Caco-2 (cell line): Measurements from ENCODE around the gene YY1AP1. TPM values are rescaled to one million over a fixed set of nuclear protein-coding genes. Genes with fewer than 3 reads are reported as not detected.
A peak's percentile ranks its signal among the peaks of the same experiment; 100 is the strongest.
"Not testable (repeated sequence)": the region's sequence is repeated elsewhere in the genome, so short reads cannot be mapped to it uniquely, and the experiment has no call there.

Source experiments
- BruUV-seq: library from RNA; stranded (reverse); fragments of 400-500 nt; replicated peaks from 2 replicates; lab custom pipeline; 2021; lab: Mats Ljungman, UMichigan
- CTCF ChIA-PET: fragments of 300-600 bp; sonication (Branson Sonifier 250); formaldehyde crosslinking; loops from one replicate; lab custom pipeline; 2022; ENCODE audit warnings: antibody characterized with exemption; lab: Charles Lee
- POLR2A ChIA-PET: fragments of 300-600 bp; sonication (Branson Sonifier 250); formaldehyde crosslinking; loops from one replicate; lab custom pipeline; 2022; ENCODE audit warnings: antibody characterized with exemption; lab: Charles Lee
- DNase-seq, 2 experiments: peaks; one replicate each; pipeline versions ENCODE4 v3.0.0 to v3.0.0-alpha.2; 2020 to 2022
- H3K27me3 ChIP-seq: replicated peaks from 2 replicates; pipeline ENCODE4 v1.6.0; 2011; ENCODE audit warnings: low read length; ENCODE audit not compliant: control insufficient read depth, insufficient read depth
- H3K36me3 ChIP-seq: 2 replicates; pipeline ENCODE4 v1.5.1; 2011; ENCODE audit warnings: low read length; ENCODE audit not compliant: control insufficient read depth, insufficient read depth
- H3K4me1 ChIP-seq: fragments of 250-450 bp; sonication (Bioruptor Pico); 2 replicates; pipeline ENCODE4 v1.5.1; 2020; ENCODE audit warnings: mild to moderate bottlenecking
- H3K4me3 ChIP-seq: 2 replicates; pipeline ENCODE4 v1.5.1; 2011; ENCODE audit warnings: low read depth, mild to moderate bottlenecking, control low read depth, low read length
- H3K9me3 ChIP-seq: fragments of 250-450 bp; sonication (Bioruptor Pico); 2 replicates; pipeline ENCODE4 v1.5.1; 2020; ENCODE audit warnings: mild to moderate bottlenecking, moderate library complexity
- H3K27ac Mint-ChIP-seq: one replicate; pipeline ENCODE4 v1.8.0; 2022; ENCODE audit warnings: mixed read lengths; ENCODE audit not compliant: unreplicated experiment
- H3K27me3 Mint-ChIP-seq: one replicate; pipeline ENCODE4 v1.8.0; 2022; ENCODE audit warnings: mixed read lengths; ENCODE audit not compliant: insufficient read depth, unreplicated experiment
- H3K36me3 Mint-ChIP-seq: one replicate; pipeline ENCODE4 v1.8.0; 2022; ENCODE audit warnings: mild to moderate bottlenecking, mixed read lengths; ENCODE audit not compliant: insufficient read depth, unreplicated experiment
- H3K4me1 Mint-ChIP-seq: one replicate; pipeline ENCODE4 v1.8.0; 2022; ENCODE audit warnings: low read depth, mixed read lengths; ENCODE audit not compliant: unreplicated experiment
- H3K4me3 Mint-ChIP-seq: one replicate; pipeline ENCODE4 v1.8.0; 2022; ENCODE audit warnings: mild to moderate bottlenecking, moderate library complexity, mixed read lengths; ENCODE audit not compliant: unreplicated experiment
- H3K9me3 Mint-ChIP-seq: one replicate; pipeline ENCODE4 v1.8.0; 2022; ENCODE audit warnings: mixed read lengths; ENCODE audit not compliant: unreplicated experiment
- intact Hi-C: fragments of 100-400 bp; cut with micrococcal nuclease; formaldehyde crosslinking; loops from one replicate; pipeline ENCODE4 v1.10.0; 2022; ENCODE audit not compliant: unreplicated experiment
- total RNA-seq: library from RNA; stranded (reverse); gene quantifications from 2 replicates; pipeline ENCODE4 v1.2.3, GENCODE V29; 2022
- TF ChIP-seq, protein P1 (sequence below), 2 experiments: fragments of 200-600 bp in 1 of 2; IDR thresholded peaks; 1 replicate in 1 of 2; 2 replicates in 1 of 2; pipeline versions ENCODE4 v1.5.1 to v1.8.0; 2011 to 2022; ENCODE audit warnings: antibody characterized with exemption in 1 of 2, control low read depth in 1 of 2, inconsistent platforms in 1 of 2, low read depth in 1 of 2, low read length in 1 of 2, mild to moderate bottlenecking in 1 of 2, moderate library complexity in 1 of 2; ENCODE audit not compliant: insufficient read depth in 1 of 2, severe bottlenecking in 1 of 2, unreplicated experiment in 1 of 2

YY1AP1 gene
- total RNA-seq, 1 experiment from 2014 or later, result 63.0 TPM

DNA sequence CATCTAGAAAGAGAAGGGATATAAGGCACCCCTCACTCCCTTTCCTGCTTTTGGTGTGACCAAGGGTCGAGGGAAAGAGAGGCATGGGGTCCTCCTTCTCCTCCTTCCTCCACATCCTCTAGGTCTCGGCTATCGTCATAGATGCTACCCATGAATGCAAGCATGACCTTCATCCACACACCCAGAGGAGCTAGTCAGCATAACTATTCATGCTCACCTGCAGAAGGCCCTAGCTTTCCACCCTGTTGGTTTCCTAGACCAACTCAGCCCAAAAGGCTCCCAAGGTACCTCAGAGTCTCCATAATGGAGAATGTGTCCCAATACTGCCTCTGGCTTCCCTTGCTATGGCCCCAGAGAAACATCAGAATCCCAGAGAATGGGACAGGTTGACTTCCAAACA is 45.3 kb downstream of the YY1AP1 start:
- BruUV-seq, result no TSS peak
- H3K27me3 Mint-ChIP-seq, result no peaks in the 10 kb centered on the region
- Histone ChIP-seq H3K4me3 (no peak overlapping the region), H3K4me1 (peaks cover 6% of the 10 kb centered on the region), H3K36me3 (no peaks in the 10 kb centered on the region), H3K9me3 (peaks cover 48% of the 10 kb centered on the region), H3K27me3 (no peaks in the 10 kb centered on the region)
- ChIA-PET CTCF (no interaction called here), POLR2A (no interaction called here)
- H3K4me1 Mint-ChIP-seq, result peaks cover 2% of the 10 kb centered on the region
- DNase-seq, result no peak
- H3K4me3 Mint-ChIP-seq, result no peak overlapping the region
- no peak overlapping the region for H3K27ac Mint-ChIP-seq
- no peaks in the 10 kb centered on the region for H3K9me3 Mint-ChIP-seq
- peaks cover 10% of the 10 kb centered on the region for H3K36me3 Mint-ChIP-seq
- intact Hi-C loops, result no loop called here
- TF ChIP-seq, protein P1, sequence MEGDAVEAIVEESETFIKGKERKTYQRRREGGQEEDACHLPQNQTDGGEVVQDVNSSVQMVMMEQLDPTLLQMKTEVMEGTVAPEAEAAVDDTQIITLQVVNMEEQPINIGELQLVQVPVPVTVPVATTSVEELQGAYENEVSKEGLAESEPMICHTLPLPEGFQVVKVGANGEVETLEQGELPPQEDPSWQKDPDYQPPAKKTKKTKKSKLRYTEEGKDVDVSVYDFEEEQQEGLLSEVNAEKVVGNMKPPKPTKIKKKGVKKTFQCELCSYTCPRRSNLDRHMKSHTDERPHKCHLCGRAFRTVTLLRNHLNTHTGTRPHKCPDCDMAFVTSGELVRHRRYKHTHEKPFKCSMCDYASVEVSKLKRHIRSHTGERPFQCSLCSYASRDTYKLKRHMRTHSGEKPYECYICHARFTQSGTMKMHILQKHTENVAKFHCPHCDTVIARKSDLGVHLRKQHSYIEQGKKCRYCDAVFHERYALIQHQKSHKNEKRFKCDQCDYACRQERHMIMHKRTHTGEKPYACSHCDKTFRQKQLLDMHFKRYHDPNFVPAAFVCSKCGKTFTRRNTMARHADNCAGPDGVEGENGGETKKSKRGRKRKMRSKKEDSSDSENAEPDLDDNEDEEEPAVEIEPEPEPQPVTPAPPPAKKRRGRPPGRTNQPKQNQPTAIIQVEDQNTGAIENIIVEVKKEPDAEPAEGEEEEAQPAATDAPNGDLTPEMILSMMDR (IDR thresholded peaks at IDR 0.05; ENCODE audit: insufficient read depth in 1 of 2, low read depth in 1 of 2, low read length in 1 of 2, severe bottlenecking in 1 of 2, unreplicated experiment in 1 of 2), result no peak

DNA sequence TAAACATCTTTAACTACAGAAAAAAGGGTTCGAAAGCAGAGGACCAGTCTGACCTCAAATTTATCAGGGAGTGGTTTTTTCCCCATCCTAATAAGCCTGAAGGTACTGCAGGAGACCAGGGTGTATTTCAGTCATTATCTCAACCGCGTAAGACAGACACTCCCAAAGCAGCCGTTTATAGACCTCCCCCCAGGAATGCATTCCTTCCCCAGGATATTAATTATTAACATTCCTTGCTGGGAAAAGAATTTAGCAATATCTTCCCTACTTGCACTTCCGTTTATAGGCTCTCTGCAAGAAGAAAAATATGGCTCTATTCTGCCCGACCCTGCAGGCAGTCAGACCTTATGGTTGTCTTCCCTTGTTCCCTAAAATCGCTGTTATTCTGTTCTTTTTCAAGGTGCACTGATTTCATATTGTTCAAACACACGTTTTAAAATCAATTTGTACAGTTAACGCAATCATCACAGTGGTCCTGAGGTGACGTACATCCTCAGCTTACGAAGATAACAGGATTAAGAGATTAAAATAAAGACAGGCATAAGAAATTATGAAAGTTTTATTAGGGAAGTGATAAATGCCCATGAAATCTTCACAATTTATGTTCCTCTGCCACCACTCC is 45.9 kb downstream of the YY1AP1 start:
- H3K27me3 Mint-ChIP-seq, H3K4me3 Mint-ChIP-seq, BruUV-seq, intact Hi-C loops, POLR2A ChIA-PET, H3K4me1 ChIP-seq, H3K36me3 ChIP-seq, CTCF ChIA-PET, H3K9me3 Mint-ChIP-seq, H3K27ac Mint-ChIP-seq, H3K27me3 ChIP-seq, H3K4me1 Mint-ChIP-seq, H3K4me3 ChIP-seq: not testable (repeated sequence)
- peaks cover 48% of the 10 kb centered on the region for H3K9me3 ChIP-seq
- peaks cover 10% of the 10 kb centered on the region for H3K36me3 Mint-ChIP-seq
- peak; percentile 77 to 80 for DNase-seq

DNA sequence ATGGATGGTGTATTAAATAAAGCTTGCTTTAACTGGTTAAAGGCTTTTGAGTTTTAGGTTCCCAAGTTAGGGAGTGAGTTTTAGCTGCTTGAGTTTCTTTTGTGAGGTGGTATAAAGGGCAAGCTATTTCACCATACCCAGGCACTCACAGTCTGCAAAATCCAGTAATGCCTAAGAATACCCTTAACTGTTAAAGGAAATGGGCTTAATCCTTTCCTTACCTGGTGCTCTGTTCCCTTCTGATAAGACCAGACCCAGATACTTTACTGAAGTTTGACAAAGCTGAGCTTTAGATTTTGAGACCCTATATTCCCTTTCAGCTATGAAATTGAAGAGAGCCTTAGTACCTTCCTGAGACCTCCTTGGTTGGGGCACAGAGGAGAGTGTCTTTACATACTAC is 48.2 kb downstream of the YY1AP1 start:
- Histone ChIP-seq H3K27me3 (no peaks in the 10 kb centered on the region), H3K9me3 (peaks cover 48% of the 10 kb centered on the region), H3K36me3 (no peaks in the 10 kb centered on the region), H3K4me3 (no peak overlapping the region), H3K4me1 (peaks cover 6% of the 10 kb centered on the region)
- CTCF ChIA-PET, result no interaction called here
- Mint-ChIP-seq H3K9me3 (no peaks in the 10 kb centered on the region), H3K27me3 (no peaks in the 10 kb centered on the region), H3K27ac (no peak overlapping the region), H3K4me1 (no peaks in the 10 kb centered on the region), H3K36me3 (peaks cover 10% of the 10 kb centered on the region), H3K4me3 (no peak overlapping the region)
- POLR2A ChIA-PET, result no interaction called here
- intact Hi-C loops, result no loop called here
- no TSS peak for BruUV-seq
- TF ChIP-seq, protein P1 (IDR thresholded peaks at IDR 0.05; ENCODE audit: insufficient read depth in 1 of 2, low read depth in 1 of 2, low read length in 1 of 2, severe bottlenecking in 1 of 2, unreplicated experiment in 1 of 2), result no peak
- DNase-seq, result no peak
